HG03025 (cell line): Measurements from ENCODE around the gene ATG16L1.
A peak's percentile ranks its signal among the peaks of the same experiment; 100 is the strongest.
"Not testable (repeated sequence)": the region's sequence is repeated elsewhere in the genome, so short reads cannot be mapped to it uniquely, and the experiment has no call there.

Experiments
- ATAC-seq: cut with Tn5 transposase; IDR thresholded peaks from one replicate; pipeline ENCODE4 v1.9.1; 2021; ENCODE audit warnings: mild to moderate bottlenecking, moderate library complexity; ENCODE audit not compliant: unreplicated experiment, low FRiP score

Gene ATG16L1

DNA sequence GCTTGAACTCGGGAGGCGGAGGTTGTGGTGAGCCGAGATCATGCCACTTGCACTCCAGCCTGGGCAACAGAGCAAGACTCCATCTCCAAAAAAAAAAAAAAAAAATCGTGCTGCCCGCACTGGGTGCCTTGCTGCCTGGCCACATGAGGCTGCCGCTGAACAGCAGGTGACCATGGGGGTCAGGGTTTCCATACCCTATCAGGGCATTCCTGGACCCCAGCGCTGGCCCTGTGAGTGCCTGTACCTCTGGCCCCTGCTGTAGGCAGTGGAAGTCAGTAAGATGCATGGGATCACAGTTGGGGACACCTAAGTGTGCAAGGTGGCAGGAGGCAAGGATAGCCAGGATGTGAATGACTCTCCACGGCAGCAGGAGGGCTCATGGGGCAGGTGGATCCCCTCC, 75.0 kb downstream of the ATG16L1 start:
- no peak for ATAC-seq

DNA sequence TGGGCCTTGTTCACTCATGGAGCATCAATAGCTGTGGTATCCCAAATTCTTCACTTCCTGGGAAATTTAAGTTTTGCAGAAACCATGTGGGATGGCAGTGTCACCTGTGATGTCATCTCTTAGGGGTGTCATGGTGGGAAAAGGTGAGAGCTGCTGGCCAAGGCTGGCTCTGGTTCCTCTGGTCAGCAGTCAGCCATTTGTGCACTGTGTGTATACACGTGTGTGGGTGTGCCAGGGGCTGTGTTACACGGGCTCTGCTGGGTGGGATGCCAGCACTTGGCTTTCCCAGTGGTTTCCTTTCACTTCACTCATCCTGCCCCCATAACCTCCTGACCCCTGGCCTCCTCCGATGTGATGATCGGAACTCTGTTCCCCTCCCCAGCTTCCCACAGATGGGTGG, 77.4 kb downstream of the ATG16L1 start:
- ATAC-seq: no peak

DNA sequence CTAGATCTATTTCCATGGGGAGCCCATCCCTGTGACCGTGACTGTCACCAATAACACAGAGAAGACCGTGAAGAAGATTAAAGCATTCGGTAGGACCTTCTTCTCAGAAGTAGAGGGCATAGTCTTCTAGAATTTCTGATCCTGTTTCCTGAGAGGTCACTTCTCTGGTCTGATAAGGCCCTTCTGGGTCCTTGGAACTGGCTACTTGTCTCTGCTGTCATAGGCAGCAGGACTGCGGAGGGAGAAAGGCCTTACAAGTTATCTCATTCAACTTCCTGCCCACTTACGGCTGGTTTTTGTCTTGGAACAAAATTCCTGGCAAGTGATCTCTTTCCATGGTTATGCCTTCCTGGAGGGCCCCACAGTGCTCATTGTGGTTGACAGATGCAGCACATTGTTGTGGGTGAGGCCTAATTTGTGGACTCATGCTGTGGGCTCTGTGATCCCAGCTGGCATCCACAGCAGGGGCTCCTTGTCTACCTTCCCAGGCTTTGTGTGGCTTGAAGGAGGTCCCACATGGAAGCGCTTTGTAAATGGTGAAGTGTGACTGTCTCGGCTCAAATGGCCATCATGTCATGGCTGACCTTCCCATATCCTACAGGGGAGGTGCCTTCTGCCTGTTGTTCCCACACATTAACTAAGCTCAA, 78.1 kb downstream of the ATG16L1 start:
- no peak for ATAC-seq

DNA sequence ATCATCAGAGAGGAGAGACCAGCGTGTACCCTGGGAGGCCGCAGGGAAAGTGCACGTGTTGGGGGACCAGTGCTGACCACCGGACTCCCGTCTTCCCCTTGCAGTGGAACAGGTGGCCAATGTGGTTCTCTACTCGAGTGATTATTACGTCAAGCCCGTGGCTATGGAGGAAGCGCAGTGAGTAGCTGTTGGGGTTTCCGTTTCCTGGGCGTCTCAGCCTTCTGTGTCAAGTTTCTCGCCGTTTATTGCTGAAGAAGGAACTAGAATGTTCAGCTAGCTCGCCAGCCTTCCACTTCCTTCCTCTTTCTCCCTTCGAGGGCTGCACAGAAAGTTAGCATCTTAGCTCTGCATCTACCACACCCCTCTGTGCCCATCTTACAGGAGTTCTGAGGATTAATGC, 80.1 kb downstream of the ATG16L1 start:
- ATAC-seq: peak; percentile 75

DNA sequence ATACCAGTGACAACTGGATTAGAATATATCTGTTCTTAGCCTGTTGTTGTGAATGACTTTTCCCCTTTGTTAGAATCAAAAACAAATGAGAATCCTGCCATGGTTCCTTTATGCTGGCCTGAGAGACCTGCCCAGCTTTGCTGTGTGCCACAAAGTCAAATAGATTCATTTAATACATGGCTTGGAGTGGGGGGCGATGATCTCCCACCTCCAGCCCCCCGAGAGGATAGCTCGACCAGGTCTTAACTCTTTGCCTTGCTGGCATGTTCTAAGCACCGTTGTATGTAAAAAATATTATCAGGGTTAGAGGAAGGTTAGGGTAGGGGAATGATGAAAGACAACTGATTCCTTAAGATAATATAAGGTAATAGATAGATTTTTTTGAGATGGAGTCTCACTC, 80.7 kb downstream of the ATG16L1 start:
- no peak for ATAC-seq

DNA sequence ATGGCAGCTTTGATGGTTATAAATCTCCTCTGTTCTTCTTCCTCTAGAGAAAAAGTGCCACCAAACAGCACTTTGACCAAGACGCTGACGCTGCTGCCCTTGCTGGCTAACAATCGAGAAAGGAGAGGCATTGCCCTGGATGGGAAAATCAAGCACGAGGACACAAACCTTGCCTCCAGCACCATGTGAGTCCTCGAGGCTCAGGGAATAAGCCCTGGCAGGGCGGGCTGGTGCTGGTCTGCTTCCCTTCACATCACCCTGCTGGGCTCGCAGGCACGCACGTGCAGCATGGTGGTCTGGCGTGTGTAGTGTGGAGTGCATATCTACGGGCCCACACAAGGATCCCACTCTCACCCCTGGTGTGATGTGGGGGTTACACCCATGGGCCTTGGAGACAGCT, 83.4 kb downstream of the ATG16L1 start:
- ATAC-seq: no peak

DNA sequence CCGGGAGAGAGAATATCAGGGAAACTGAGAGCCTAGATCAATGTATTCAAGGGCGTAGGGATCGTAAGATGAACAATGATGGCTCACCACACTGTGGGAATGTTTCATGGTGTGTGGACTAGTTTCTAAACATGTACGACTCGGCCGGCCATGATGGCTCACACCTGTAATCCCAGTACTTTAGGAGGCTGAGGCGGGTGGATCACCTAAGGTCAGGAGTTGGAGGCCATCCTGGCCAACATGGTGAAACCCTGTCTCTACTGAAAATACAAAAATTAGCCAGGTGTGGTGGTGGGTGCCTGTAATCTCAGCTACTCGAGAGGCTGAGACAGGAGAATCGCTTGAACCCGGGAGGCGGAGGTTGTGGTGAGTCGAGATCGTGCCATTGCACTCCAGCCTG, 84.6 kb downstream of the ATG16L1 start:
- ATAC-seq: not testable (repeated sequence)

DNA sequence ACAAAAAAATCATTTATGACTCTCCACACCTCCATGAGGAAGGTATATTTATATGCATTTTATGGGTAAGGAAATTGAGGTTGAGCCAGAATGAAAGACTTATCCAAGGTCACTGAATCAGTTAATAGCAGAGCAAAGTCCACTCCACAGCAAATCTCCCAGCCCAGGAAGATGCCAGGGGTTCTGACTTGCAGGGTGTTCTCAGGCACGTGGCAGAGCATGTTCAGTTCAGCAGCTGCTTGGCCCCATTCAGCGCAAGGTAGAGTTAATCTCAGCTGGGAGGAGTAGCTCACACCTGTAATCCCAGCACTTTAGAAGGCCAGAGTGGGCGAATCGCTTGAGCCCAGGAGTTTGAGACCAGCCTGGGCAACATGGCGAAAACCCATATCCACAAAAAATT, 85.1 kb downstream of the ATG16L1 start:
- ATAC-seq: no peak

DNA sequence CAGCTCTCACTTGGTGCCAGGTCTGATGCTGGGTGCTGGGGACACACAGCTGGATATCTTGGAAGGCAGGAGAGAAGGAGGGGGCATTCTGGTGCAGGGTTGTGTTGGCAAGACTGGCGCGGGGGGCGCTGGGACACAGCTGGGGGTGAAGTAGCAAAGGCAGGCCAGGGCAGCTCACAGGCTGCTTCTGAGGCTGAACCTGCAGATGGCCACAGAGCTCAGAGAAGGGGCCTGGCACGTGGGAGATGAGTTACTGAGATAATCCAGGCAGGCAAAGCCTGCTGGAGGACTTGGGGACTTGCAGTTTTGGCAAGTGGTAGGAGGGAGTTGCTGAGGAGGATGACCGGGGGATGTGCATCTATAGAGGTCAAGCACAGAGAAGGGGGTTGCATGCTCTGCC, 86.6 kb downstream of the ATG16L1 start:
- no peak for ATAC-seq

DNA sequence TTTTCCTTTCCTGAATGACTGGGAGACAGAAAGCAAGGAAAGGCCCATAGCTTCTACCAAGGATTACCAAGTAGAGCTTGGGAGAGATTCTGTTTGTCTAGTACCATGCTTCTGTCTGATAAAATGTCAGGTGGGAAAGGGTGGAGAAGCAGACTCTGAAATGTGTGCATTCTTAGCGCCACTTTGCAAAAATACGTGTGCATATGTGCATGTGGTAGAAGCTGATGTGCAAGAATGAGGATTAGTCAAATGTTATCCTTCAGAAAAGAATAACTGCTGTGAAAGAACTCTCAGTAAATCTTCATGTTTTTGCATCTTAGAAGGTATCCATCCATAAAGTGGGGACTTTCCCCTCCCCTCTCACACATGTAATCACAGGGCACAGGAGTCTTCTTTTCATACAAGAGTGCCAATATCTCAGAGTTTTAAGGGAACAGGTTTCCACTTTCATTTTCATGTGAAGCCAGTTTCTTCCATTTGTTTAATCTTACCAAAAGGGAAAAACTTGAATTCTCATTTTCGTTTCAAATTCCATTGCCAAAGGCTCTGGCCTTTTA, 87.4 kb downstream of the ATG16L1 start:
- no peak for ATAC-seq

DNA sequence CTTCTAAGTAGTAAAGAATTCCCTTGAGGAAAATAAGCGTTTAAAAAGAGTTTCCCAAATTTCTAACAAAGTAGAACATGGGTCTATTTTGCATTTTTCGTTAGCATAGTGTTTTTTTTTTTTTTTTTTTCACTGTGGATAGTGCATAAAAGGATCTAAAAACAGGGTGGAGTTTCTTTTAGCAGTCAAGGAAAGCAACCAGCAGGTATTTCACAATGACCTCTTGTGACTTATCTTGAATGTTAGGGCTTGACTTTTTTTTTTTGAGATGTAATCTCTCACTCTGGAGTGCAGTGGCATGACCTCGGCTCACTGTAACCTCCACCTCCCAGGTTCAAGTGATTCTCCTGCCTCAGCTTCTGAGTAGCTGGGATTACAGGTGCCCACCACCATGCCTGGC, 88.0 kb downstream of the ATG16L1 start:
- ATAC-seq: no peak

DNA sequence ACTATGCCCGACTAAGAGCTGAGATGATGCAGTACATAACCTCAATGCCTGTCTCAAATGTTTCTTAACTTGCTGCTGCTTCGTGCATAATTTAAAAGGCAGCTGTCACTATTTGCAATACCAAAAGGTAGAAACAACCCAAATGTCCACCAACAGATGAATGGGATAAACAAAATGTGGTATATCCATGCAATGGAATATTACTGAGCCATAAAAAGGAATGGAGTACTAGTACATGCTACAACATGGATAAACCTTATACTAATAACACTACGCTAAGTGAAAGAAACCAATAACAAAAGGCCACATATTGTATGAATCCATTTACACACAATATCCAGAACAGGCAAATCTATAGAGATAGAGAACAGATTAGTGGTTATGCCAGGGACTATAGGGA, 89.8 kb downstream of the ATG16L1 start:
- no peak for ATAC-seq

DNA sequence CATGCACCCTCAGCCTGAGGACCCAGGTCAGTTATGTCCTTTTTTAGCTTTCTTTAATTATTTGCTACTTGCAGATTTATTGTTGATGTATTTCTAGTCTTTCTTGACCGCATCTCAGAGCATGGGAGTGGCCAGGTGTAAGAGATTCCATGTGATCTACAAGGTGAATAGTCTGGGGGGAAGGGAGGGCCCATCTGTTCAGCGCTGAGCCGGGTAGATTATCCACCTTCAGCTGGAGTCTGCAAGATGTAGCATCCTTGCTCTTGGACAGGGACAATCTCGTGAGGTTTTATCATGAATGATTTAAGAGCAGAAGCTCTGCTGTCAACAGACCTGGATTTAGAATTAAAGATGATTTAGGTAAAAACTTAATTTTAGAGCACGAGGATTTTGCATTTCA, 90.8 kb downstream of the ATG16L1 start:
- ATAC-seq: no peak

DNA sequence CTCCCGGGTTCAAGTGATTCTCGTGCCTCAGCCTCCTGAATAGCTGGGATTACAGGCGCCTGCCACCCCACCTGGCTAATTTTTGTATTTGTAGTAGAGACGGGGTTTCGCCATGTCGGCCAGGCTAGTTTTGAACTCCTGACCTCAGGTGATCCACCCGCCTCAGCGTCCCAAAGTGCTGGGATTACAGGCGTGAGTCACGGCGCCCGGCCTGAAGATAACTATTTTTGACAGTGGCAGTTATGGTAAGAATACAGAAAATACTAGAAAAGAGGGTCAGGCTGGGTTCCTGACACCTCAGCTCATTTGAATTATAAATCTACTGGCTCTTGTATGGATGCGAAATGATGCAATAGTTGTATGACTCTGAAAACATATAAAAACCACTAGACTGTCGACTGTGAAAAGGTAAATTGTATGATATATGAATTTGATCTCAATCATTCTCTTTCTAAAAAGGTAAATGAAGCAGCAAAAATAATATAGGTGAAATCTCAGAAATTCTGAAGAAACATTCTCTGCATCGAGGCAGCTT, 91.8 kb downstream of the ATG16L1 start:
- no peak for ATAC-seq
